KMS-11 (cell line): ENCODE results near the gene ARRDC5.

Experiments used
- H2AFZ ChIP-seq: fragments of 200-600 bp; sonication (generic); 2 replicates; pipeline ENCODE4 v1.6.1; 2016; ENCODE audit warnings: antibody characterized with exemption, mixed run types, low read depth
- H3K27ac ChIP-seq: fragments of 200-600 bp; sonication (generic); 2 replicates; pipeline ENCODE4 v1.6.1; 2016; ENCODE audit warnings: mild to moderate bottlenecking, mixed run types
- H3K27me3 ChIP-seq: fragments of 200-600 bp; sonication (generic); 2 replicates; pipeline ENCODE4 v1.6.1; 2017; ENCODE audit warnings: mild to moderate bottlenecking, low read depth, mixed run types, moderate library complexity; ENCODE audit not compliant: insufficient read depth
- H3K36me3 ChIP-seq: fragments of 200-600 bp; sonication (generic); 2 replicates; pipeline ENCODE4 v1.6.1; 2017; ENCODE audit warnings: mild to moderate bottlenecking, mixed run types; ENCODE audit not compliant: insufficient read depth
- H3K4me1 ChIP-seq: fragments of 200-600 bp; sonication (generic); 2 replicates; pipeline ENCODE4 v1.6.1; 2016; ENCODE audit warnings: mild to moderate bottlenecking, low read depth, mixed run types; ENCODE audit not compliant: poor library complexity, severe bottlenecking
- H3K4me2 ChIP-seq: fragments of 200-600 bp; sonication (generic); 2 replicates; pipeline ENCODE4 v1.7.0; 2016; ENCODE audit warnings: mild to moderate bottlenecking, mixed run types
- H3K4me3 ChIP-seq: fragments of 200-600 bp; sonication (generic); IDR thresholded peaks from 2 replicates; pipeline ENCODE4 v1.6.1; 2017; ENCODE audit warnings: low read depth, low read length, mixed read lengths; ENCODE audit not compliant: insufficient read depth
- H3K79me2 ChIP-seq: fragments of 200-600 bp; sonication (generic); 2 replicates; pipeline ENCODE4 v1.6.1; 2016; ENCODE audit warnings: low read depth, mixed run types; ENCODE audit not compliant: insufficient read depth
- H3K9ac ChIP-seq: fragments of 200-600 bp; sonication (generic); 2 replicates; pipeline ENCODE4 v1.6.1; 2016; ENCODE audit warnings: mild to moderate bottlenecking, mixed run types
- H4K20me1 ChIP-seq: fragments of 200-600 bp; sonication (generic); 2 replicates; pipeline ENCODE4 v1.6.1; 2016; ENCODE audit warnings: mild to moderate bottlenecking, mixed run types; ENCODE audit not compliant: insufficient read depth
- TF ChIP-seq, protein P1 (sequence below): fragments of 200-600 bp; sonication (generic); conservative IDR thresholded peaks from 2 replicates; pipeline ENCODE4 v1.6.1; 2017; ENCODE audit warnings: low read depth, mild to moderate bottlenecking, antibody characterized with exemption, low read length, moderate library complexity, mixed read lengths

The ARRDC5 gene

DNA sequence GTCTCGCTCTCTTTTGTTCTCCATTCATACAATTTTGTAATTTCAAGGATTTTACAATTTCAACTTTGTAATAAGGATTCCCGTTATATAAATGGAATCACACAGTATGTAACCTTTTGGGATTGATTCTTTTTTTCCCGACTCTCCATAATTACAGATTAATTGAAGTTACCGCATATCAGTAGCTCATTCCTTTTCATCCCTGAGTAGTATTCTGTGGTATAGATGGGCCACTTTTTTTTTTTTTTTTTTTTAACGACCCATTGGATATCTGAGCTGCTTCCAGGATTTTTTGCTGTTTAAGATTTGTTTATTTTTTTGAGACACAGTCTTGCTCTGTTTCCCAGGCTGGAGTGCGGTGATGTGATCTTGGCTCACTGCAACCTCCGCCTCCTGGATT lies 34.4 kb upstream of the ARRDC5 start:
- TF ChIP-seq, protein P1, sequence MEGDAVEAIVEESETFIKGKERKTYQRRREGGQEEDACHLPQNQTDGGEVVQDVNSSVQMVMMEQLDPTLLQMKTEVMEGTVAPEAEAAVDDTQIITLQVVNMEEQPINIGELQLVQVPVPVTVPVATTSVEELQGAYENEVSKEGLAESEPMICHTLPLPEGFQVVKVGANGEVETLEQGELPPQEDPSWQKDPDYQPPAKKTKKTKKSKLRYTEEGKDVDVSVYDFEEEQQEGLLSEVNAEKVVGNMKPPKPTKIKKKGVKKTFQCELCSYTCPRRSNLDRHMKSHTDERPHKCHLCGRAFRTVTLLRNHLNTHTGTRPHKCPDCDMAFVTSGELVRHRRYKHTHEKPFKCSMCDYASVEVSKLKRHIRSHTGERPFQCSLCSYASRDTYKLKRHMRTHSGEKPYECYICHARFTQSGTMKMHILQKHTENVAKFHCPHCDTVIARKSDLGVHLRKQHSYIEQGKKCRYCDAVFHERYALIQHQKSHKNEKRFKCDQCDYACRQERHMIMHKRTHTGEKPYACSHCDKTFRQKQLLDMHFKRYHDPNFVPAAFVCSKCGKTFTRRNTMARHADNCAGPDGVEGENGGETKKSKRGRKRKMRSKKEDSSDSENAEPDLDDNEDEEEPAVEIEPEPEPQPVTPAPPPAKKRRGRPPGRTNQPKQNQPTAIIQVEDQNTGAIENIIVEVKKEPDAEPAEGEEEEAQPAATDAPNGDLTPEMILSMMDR = no peak
- H3K4me1 ChIP-seq = no peaks in the 10 kb centered on the region
- H3K4me3 ChIP-seq = no peak overlapping the region
- no peak overlapping the region for H3K9ac ChIP-seq
- H3K36me3 ChIP-seq = peaks cover 3% of the 10 kb centered on the region; the same call in 1 of the 2 replicates
- H3K79me2 ChIP-seq = no peaks in the 10 kb centered on the region
- no peak overlapping the region for H3K27ac ChIP-seq
- no peak overlapping the region for H3K4me2 ChIP-seq
- H4K20me1 ChIP-seq = 0 out of 2 replicates have a peak, but pooled peaks cover 5% of the 10 kb centered on the region
- no peaks in the 10 kb centered on the region for H3K27me3 ChIP-seq
- no peak overlapping the region for H2AFZ ChIP-seq

- Histone ChIP-seq H2AFZ (no peak overlapping the region), H3K79me2 (no peaks in the 10 kb centered on the region), H3K9ac (no peak overlapping the region), H3K4me2 (no peak overlapping the region), H3K4me1 (no peaks in the 10 kb centered on the region), H4K20me1 (0 out of 2 replicates have a peak, but pooled peaks cover 5% of the 10 kb centered on the region), H3K4me3 (no peak overlapping the region), H3K36me3 (peaks cover 3% of the 10 kb centered on the region; the same call in 1 of the 2 replicates), H3K27ac (no peak overlapping the region), H3K27me3 (no peaks in the 10 kb centered on the region)
- TF ChIP-seq, protein P1 = no peak
These were observed 32.7 kb upstream of the ARRDC5 start for GRCh38 chr19:4935444-4935843.

DNA sequence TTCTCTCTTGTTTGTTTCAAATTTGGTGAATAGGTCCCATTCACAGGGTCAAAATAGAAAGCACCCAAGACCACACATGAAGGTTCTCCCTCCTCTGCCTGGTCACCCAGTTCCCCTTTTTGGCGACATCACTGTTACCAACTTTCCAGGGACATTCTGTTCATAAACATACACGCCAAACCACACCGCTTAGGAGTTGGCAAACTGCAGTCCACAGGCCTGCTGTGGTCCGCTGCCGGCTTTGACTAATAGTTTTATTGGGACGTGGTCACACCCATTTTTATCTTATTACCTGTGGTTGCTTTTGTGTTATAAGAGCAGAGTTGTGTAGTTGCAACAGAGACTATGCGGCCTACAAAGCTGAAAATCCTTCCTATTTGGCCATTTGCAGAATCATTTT lies 30.8 kb upstream of the ARRDC5 start:
- no peaks in the 10 kb centered on the region for H3K27me3 ChIP-seq
- no peak overlapping the region for H3K4me3 ChIP-seq
- H2AFZ ChIP-seq = no peak overlapping the region
- 0 out of 2 replicates have a peak, but pooled peaks cover 5% of the 10 kb centered on the region for H4K20me1 ChIP-seq
- TF ChIP-seq, protein P1 = no peak
- H3K79me2 ChIP-seq = no peaks in the 10 kb centered on the region; the same call in 1 of the 2 replicates
- H3K4me2 ChIP-seq = no peak overlapping the region
- H3K36me3 ChIP-seq = peaks cover 3% of the 10 kb centered on the region; the same call in 1 of the 2 replicates
- H3K4me1 ChIP-seq = no peaks in the 10 kb centered on the region
- H3K27ac ChIP-seq = no peak overlapping the region
- no peak overlapping the region for H3K9ac ChIP-seq

GRCh38 chr19:4932711-4933110 lies 30.0 kb upstream of the ARRDC5 start:
- TF ChIP-seq, protein P1 = no peak
- Histone ChIP-seq H3K79me2 (no peaks in the 10 kb centered on the region; the same call in 1 of the 2 replicates), H3K4me3 (no peak overlapping the region)

More at GRCh38 chr19:4932711-4933110, 30.0 kb upstream of the ARRDC5 start:
- Histone ChIP-seq H3K27me3 (no peaks in the 10 kb centered on the region), H3K27ac (no peak overlapping the region), H3K9ac (no peak overlapping the region), H4K20me1 (0 out of 2 replicates have a peak, but pooled peaks cover 5% of the 10 kb centered on the region), H3K36me3 (peaks cover 3% of the 10 kb centered on the region; the same call in 1 of the 2 replicates), H3K4me1 (no peaks in the 10 kb centered on the region), H2AFZ (no peak overlapping the region), H3K4me2 (no peak overlapping the region)
